Neural cell (in vitro differentiated cells): ENCODE data around the gene EIF3I. TPM values are rescaled to one million over a fixed set of nuclear protein-coding genes. Genes with fewer than 3 reads are reported as not detected.

Source experiments
- H2AFZ ChIP-seq: fragments of 200-600, 300-800 bp; sonication (generic), shearing (Covaris generic); 2 replicates; pipeline ENCODE4 v1.6.0; 2014; ENCODE audit warnings: low read depth, mild to moderate bottlenecking, antibody characterized with exemption, low read length, moderate library complexity
- H3F3A ChIP-seq: fragments of 200-600 bp; shearing (Covaris generic); 2 replicates; pipeline ENCODE4 v1.6.1; 2016; ENCODE audit warnings: mild to moderate bottlenecking, moderate library complexity, mixed read lengths, antibody characterized with exemption, low read length; ENCODE audit not compliant: insufficient read depth, poor library complexity, severe bottlenecking
- H3K27ac ChIP-seq: fragments of 200-600, 300-800 bp; sonication (generic), shearing (Covaris generic); 2 replicates; pipeline ENCODE4 v1.5.1; 2014; ENCODE audit warnings: mild to moderate bottlenecking, low read length, moderate library complexity
- H3K27me3 ChIP-seq: fragments of 300-800, 200-600 bp; sonication (generic), shearing (Covaris generic); 2 replicates; pipeline ENCODE4 v1.6.0; 2014; ENCODE audit warnings: mild to moderate bottlenecking, low read depth, low read length, moderate library complexity; ENCODE audit not compliant: insufficient read depth
- H3K36me3 ChIP-seq: fragments of 300-800, 200-600 bp; sonication (generic), shearing (Covaris generic); 2 replicates; pipeline ENCODE4 v1.5.1; 2014; ENCODE audit warnings: mild to moderate bottlenecking, antibody characterized with exemption, low read length, moderate library complexity; ENCODE audit not compliant: insufficient read depth
- H3K4me2 ChIP-seq: fragments of 300-800, 200-600 bp; sonication (generic), shearing (Covaris generic); 2 replicates; pipeline ENCODE4 v1.6.0; 2014; ENCODE audit warnings: mild to moderate bottlenecking, low read length
- H3K4me3 ChIP-seq: fragments of 300-800, 200-600 bp; sonication (generic), shearing (Covaris generic); 2 replicates; pipeline ENCODE4 v1.5.1; 2014; ENCODE audit warnings: mild to moderate bottlenecking, low read length, moderate library complexity
- H3K79me2 ChIP-seq: fragments of 200-600 bp; shearing (Covaris generic); replicated peaks from 2 replicates; pipeline ENCODE4 v1.6.0; 2014; ENCODE audit warnings: mild to moderate bottlenecking, low read length, moderate library complexity; ENCODE audit not compliant: insufficient read depth
- H3K9ac ChIP-seq: fragments of 300-800, 200-600 bp; sonication (generic), shearing (Covaris generic); 2 replicates; pipeline ENCODE4 v1.6.1; 2016; ENCODE audit warnings: mild to moderate bottlenecking, low read length, mixed read lengths
- H3K9me2 ChIP-seq: fragments of 200-600 bp; shearing (Covaris generic); 2 replicates; pipeline ENCODE4 v1.6.1; 2016; ENCODE audit warnings: mild to moderate bottlenecking, low read length, mixed read lengths; ENCODE audit not compliant: insufficient read depth
- H3K9me3 ChIP-seq: fragments of 200-600, 300-800 bp; sonication (generic), shearing (Covaris generic); 2 replicates; pipeline ENCODE4 v1.6.1; 2016; ENCODE audit warnings: mild to moderate bottlenecking, mixed run types, low read length, moderate library complexity, mixed read lengths
- H4K20me1 ChIP-seq: fragments of 200-600 bp; shearing (Covaris generic); 2 replicates; pipeline ENCODE4 v1.6.1; 2016; ENCODE audit warnings: mild to moderate bottlenecking, mixed run types; ENCODE audit not compliant: insufficient read depth
- CTCF ChIP-seq: fragments of 450-650 bp; IDR thresholded peaks from 2 replicates; pipeline ENCODE4 v1.5.1; 2014; ENCODE audit warnings: antibody characterized with exemption, mild to moderate bottlenecking, moderate library complexity; ENCODE audit not compliant: poor library complexity, severe bottlenecking
- EP300 ChIP-seq: fragments of 450-650 bp; conservative IDR thresholded peaks from 2 replicates; pipeline ENCODE4 v1.6.1; 2014; ENCODE audit warnings: antibody characterized with exemption, mild to moderate bottlenecking, moderate library complexity; ENCODE audit not compliant: poor library complexity, severe bottlenecking
- EZH2 ChIP-seq: fragments of 200-600, 300-800 bp; shearing (Covaris generic), sonication (generic); IDR thresholded peaks from 2 replicates; pipeline ENCODE4 v1.6.1; 2014; ENCODE audit warnings: antibody characterized with exemption, low read length, borderline replicate concordance, mild to moderate bottlenecking; ENCODE audit not compliant: insufficient read depth, poor library complexity, severe bottlenecking
- MXI1 ChIP-seq: fragments of 450-650 bp; conservative IDR thresholded peaks from 2 replicates; pipeline ENCODE4 v1.6.1; 2014; ENCODE audit warnings: antibody characterized with exemption, mild to moderate bottlenecking; ENCODE audit not compliant: poor library complexity, severe bottlenecking
- POLR2AphosphoS5 ChIP-seq: IDR thresholded peaks from 2 replicates; pipeline ENCODE4 v1.6.1; 2012
- RAD21 ChIP-seq: fragments of 450-650 bp; conservative IDR thresholded peaks from 2 replicates; pipeline ENCODE4 v1.6.1; 2014; ENCODE audit warnings: antibody characterized with exemption, mild to moderate bottlenecking, moderate library complexity
- REST ChIP-seq: IDR thresholded peaks from 2 replicates; pipeline ENCODE4 v1.6.1; 2012; ENCODE audit warnings: borderline replicate concordance
- SMC3 ChIP-seq: fragments of 450-650 bp; conservative IDR thresholded peaks from 2 replicates; pipeline ENCODE4 v1.6.1; 2014; ENCODE audit warnings: antibody characterized with exemption, mild to moderate bottlenecking, moderate library complexity; ENCODE audit not compliant: poor library complexity
- TAF1 ChIP-seq: IDR thresholded peaks from 2 replicates; pipeline ENCODE4 v1.6.1; 2012; ENCODE audit warnings: low read depth
- polyA plus RNA-seq: library from polyadenylated mRNA; depleted of rRNA; stranded (reverse); fragments of >200 nt; gene quantifications from 2 replicates; pipeline ENCODE4 v1.2.3, GENCODE V29; 2014

EIF3I gene
- polyA plus RNA-seq, 1 donor from 2014 or later: 158 TPM

GRCh38 chr1:32184650-32185049 is 37.6 kb upstream of the EIF3I start:
- Histone ChIP-seq H3K27me3 (no peaks in the 10 kb centered on the region), H3K79me2 (peaks cover 26% of the 10 kb centered on the region), H3K4me2 (no peak overlapping the region), H3K36me3 (no peaks in the 10 kb centered on the region), H3K9ac (no peak overlapping the region), H3K9me2 (no peaks in the 10 kb centered on the region), H3F3A (no peaks in the 10 kb centered on the region), H4K20me1 (no peaks in the 10 kb centered on the region), H3K9me3 (no peaks in the 10 kb centered on the region), H3K4me3 (peak overlapping the region; percentile 1), H2AFZ (no peak overlapping the region), H3K27ac (no peak overlapping the region)
- TF ChIP-seq TAF1: no peak
- no peak for TF ChIP-seq MXI1
- TF ChIP-seq REST: no peak
- no peak for TF ChIP-seq SMC3
- TF ChIP-seq EP300: no peak
- TF ChIP-seq EZH2: no peak
- no peak for TF ChIP-seq POLR2AphosphoS5
- no peak for TF ChIP-seq CTCF
- TF ChIP-seq RAD21: no peak

- TF ChIP-seq SMC3 (no peak), EZH2 (no peak), POLR2AphosphoS5 (no peak)
- Histone ChIP-seq H3F3A (no peaks in the 10 kb centered on the region), H3K9me2 (no peaks in the 10 kb centered on the region), H3K79me2 (peaks cover 20% of the 10 kb centered on the region), H3K36me3 (no peaks in the 10 kb centered on the region), H3K4me2 (no peak overlapping the region), H3K27me3 (no peaks in the 10 kb centered on the region), H3K9me3 (no peaks in the 10 kb centered on the region), H3K4me3 (no peak overlapping the region), H4K20me1 (no peaks in the 10 kb centered on the region), H3K9ac (no peak overlapping the region), H3K27ac (no peak overlapping the region), H2AFZ (no peak overlapping the region)
Observed at GRCh38 chr1:32186077-32186476, 36.1 kb upstream of the EIF3I start.

GRCh38 chr1:32186491-32186890 is 35.7 kb upstream of the EIF3I start:
- Histone ChIP-seq H3K36me3 (no peaks in the 10 kb centered on the region), H2AFZ (no peak overlapping the region), H4K20me1 (no peaks in the 10 kb centered on the region), H3K27ac (no peak overlapping the region), H3K9ac (no peak overlapping the region), H3K79me2 (peaks cover 16% of the 10 kb centered on the region), H3K4me3 (no peak overlapping the region), H3K4me2 (no peak overlapping the region), H3K9me3 (no peaks in the 10 kb centered on the region), H3K27me3 (no peaks in the 10 kb centered on the region), H3K9me2 (no peaks in the 10 kb centered on the region), H3F3A (no peaks in the 10 kb centered on the region)
- TF ChIP-seq MXI1 (no peak), RAD21 (no peak), POLR2AphosphoS5 (no peak), REST (no peak), TAF1 (no peak), CTCF (no peak), EP300 (no peak), EZH2 (no peak), SMC3 (no peak)
